HCT116 (cell line): ENCODE measurements around the gene EMP2. TPM values are rescaled to one million over a fixed set of nuclear protein-coding genes. Genes with fewer than 3 reads are reported as not detected.
A peak's percentile ranks its signal among the peaks of the same experiment; 100 is the strongest.
"Not testable (repeated sequence)": the region's sequence is repeated elsewhere in the genome, so short reads cannot be mapped to it uniquely, and the experiment has no call there.

ENCODE experiments used
- ATAC-seq: fragments of 200-7000 bp; cut with Tn5 transposase; 2 replicates; pipeline ENCODE4 v1.9.1; 2020; ENCODE audit warnings: mild to moderate bottlenecking, moderate library complexity
- BruUV-seq: library from RNA; stranded (reverse); fragments of 400-500 nt; replicated peaks from 2 replicates; lab custom pipeline; 2021; lab: Mats Ljungman, UMichigan
- CTCF ChIA-PET: fragments of 300-600 bp; sonication (Branson Sonifier 250); formaldehyde crosslinking; loops from one replicate; lab custom pipeline; 2021; ENCODE audit warnings: antibody characterized with exemption; lab: Charles Lee
- POLR2A ChIA-PET: fragments of 300-600, 350-600 bp; sonication (Branson Sonifier 250); formaldehyde crosslinking; loops from one replicate; lab custom pipeline; 2021; ENCODE audit warnings: antibody characterized with exemption; lab: Charles Lee
- RAD21 ChIA-PET, 2 experiments: fragments of 300-600 bp; sonication (Branson Sonifier 250); formaldehyde crosslinking; loops; one replicate each; lab custom pipeline; 2023; ENCODE audit warnings: low total read pairs in 2 of 2; ENCODE audit not compliant: uncharacterized antibody in 2 of 2, unreplicated experiment in 2 of 2, low non-redundant PET in 1 of 2; lab: Charles Lee
- DNase-seq: peaks from one replicate; pipeline ENCODE4 v3.0.0-alpha.2; 2010; ENCODE audit warnings: low read depth, low spot score
- H2AFZ ChIP-seq: fragments of 200-600 bp; shearing (Covaris generic), sonication (generic); 2 replicates; pipeline ENCODE4 v1.6.1; 2017; ENCODE audit warnings: low read depth, mixed run types, mixed read lengths, antibody characterized with exemption, low read length; ENCODE audit not compliant: poor library complexity, severe bottlenecking
- H3K27ac ChIP-seq: 2 replicates; pipeline ENCODE4 v1.5.1; 2012; ENCODE audit warnings: low read depth, low read length
- H3K27me3 ChIP-seq: fragments of 200-600 bp; sonication (generic); 2 replicates; pipeline ENCODE4 v1.6.1; 2016; ENCODE audit warnings: mixed run types, low read length, mixed read lengths; ENCODE audit not compliant: insufficient read depth
- H3K36me3 ChIP-seq, 2 experiments: fragments of 200-500 bp in 1 of 2; fragments of 200-600 bp in 1 of 2; sonication (Bioruptor generic) in 1 of 2; sonication (generic) in 1 of 2; 2 replicates each; pipeline versions ENCODE4 v1.5.1 to v1.6.1; 2014 to 2016; ENCODE audit warnings: low read length in 2 of 2, inconsistent platforms in 1 of 2, mixed read lengths in 1 of 2, mixed run types in 1 of 2; ENCODE audit not compliant: insufficient read depth in 2 of 2, control insufficient read depth in 1 of 2
- H3K4me1 ChIP-seq, 2 experiments: fragments of 200-600 bp in 1 of 2; sonication (generic) in 1 of 2; 2 replicates each; pipeline versions ENCODE4 v1.5.1 to v1.6.1; 2012 to 2017; ENCODE audit warnings: low read length in 2 of 2, inconsistent platforms in 1 of 2, mild to moderate bottlenecking in 1 of 2, mixed read lengths in 1 of 2, mixed run types in 1 of 2, moderate library complexity in 1 of 2; ENCODE audit not compliant: insufficient read depth in 2 of 2, control insufficient read depth in 1 of 2
- H3K4me2 ChIP-seq: fragments of 200-600 bp; sonication (generic); 2 replicates; pipeline ENCODE4 v1.6.1; 2017; ENCODE audit warnings: mixed run types, low read length, mixed read lengths
- H3K4me3 ChIP-seq, 2 experiments: fragments of 200-600 bp in 1 of 2; sonication (generic) in 1 of 2; replicated peaks in 1 of 2; 2 replicates each; pipeline ENCODE4 v1.5.1; 2011 to 2016; ENCODE audit warnings: low read length in 2 of 2, control low read depth in 1 of 2, low read depth in 1 of 2, mild to moderate bottlenecking in 1 of 2, mixed read lengths in 1 of 2, mixed run types in 1 of 2
- H3K79me2 ChIP-seq: fragments of 200-600 bp; sonication (generic); 2 replicates; pipeline ENCODE4 v1.6.1; 2017; ENCODE audit warnings: mild to moderate bottlenecking, mixed run types, low read length, moderate library complexity, mixed read lengths; ENCODE audit not compliant: insufficient read depth
- H3K9ac ChIP-seq: fragments of 200-600 bp; sonication (generic); 2 replicates; pipeline ENCODE4 v1.6.1; 2016; ENCODE audit warnings: low read length, mixed read lengths
- H3K9me2 ChIP-seq: fragments of 200-600 bp; sonication (generic), shearing (Covaris generic); 2 replicates; pipeline ENCODE4 v1.6.1; 2017; ENCODE audit warnings: mixed run types, mild to moderate bottlenecking, moderate library complexity; ENCODE audit not compliant: insufficient read depth
- H3K9me3 ChIP-seq, 2 experiments: fragments of 200-500 bp in 1 of 2; fragments of 200-600 bp in 1 of 2; sonication (Bioruptor generic) in 1 of 2; sonication (generic) in 1 of 2; 2 replicates each; pipeline ENCODE4 v1.6.1; 2014 to 2017; ENCODE audit warnings: low read length in 2 of 2, mixed read lengths in 2 of 2, inconsistent platforms in 1 of 2, low read depth in 1 of 2, mild to moderate bottlenecking in 1 of 2, mixed run types in 1 of 2, moderate library complexity in 1 of 2; ENCODE audit not compliant: control insufficient read depth in 1 of 2, insufficient read depth in 1 of 2
- H4K20me1 ChIP-seq: fragments of 200-600 bp; sonication (generic), shearing (Covaris generic); 2 replicates; pipeline ENCODE4 v1.6.1; 2017; ENCODE audit warnings: mixed run types, mild to moderate bottlenecking, moderate library complexity; ENCODE audit not compliant: insufficient read depth
- CEBPB ChIP-seq: IDR thresholded peaks from 2 replicates; pipeline ENCODE4 v1.6.1; 2012; ENCODE audit warnings: low read depth
- ELF1 ChIP-seq: IDR thresholded peaks from 2 replicates; pipeline ENCODE4 v1.6.1; 2012; ENCODE audit warnings: low read depth, borderline replicate concordance
- EZH2phosphoT487 ChIP-seq: fragments of 200-600 bp; IDR thresholded peaks from 2 replicates; pipeline ENCODE4 v1.6.1; 2018; ENCODE audit warnings: antibody characterized with exemption, borderline replicate concordance
- JUND ChIP-seq: IDR thresholded peaks from 2 replicates; pipeline ENCODE4 v1.6.1; 2012
- REST ChIP-seq: IDR thresholded peaks from 2 replicates; pipeline ENCODE4 v1.6.1; 2012; ENCODE audit warnings: low read depth
- YY1 ChIP-seq: IDR thresholded peaks from 2 replicates; pipeline ENCODE4 v1.6.1; 2011; ENCODE audit warnings: low read length, low read depth, moderate library complexity, mild to moderate bottlenecking; ENCODE audit not compliant: insufficient replicate concordance; ENCODE audit errors: extremely low read depth
- ZBTB33 ChIP-seq: IDR thresholded peaks from 2 replicates; pipeline ENCODE4 v1.6.1; 2011; ENCODE audit warnings: mild to moderate bottlenecking, low read length, moderate library complexity; ENCODE audit not compliant: insufficient replicate concordance; ENCODE audit errors: extremely low read depth
- ZNF274 ChIP-seq: fragments of 200-500 bp; sonication (Bioruptor generic); IDR thresholded peaks from 2 replicates; pipeline ENCODE4 v1.6.1; 2014; ENCODE audit warnings: mild to moderate bottlenecking, low read depth, low read length, inconsistent platforms
- intact Hi-C: fragments of 100-400 bp; cut with micrococcal nuclease; formaldehyde crosslinking; loops from 2 replicates; pipeline ENCODE4 v1.10.0; 2022
- total RNA-seq: library from RNA; stranded (reverse); gene quantifications from one replicate; pipeline ENCODE4 v1.2.1, GENCODE V29; 2021; ENCODE audit not compliant: unreplicated experiment

The EMP2 gene
- total RNA-seq, 1 experiment from 2014 or later: 32.6 TPM

GRCh38 chr16:10534748-10535147, 45.6 kb downstream of the EMP2 start (continued):
- no peak for TF ChIP-seq REST

- H3K27me3 ChIP-seq, H3K36me3 ChIP-seq, H3K9ac ChIP-seq, H3K4me3 ChIP-seq, H3K27ac ChIP-seq, POLR2A ChIA-PET, BruUV-seq, H3K9me3 ChIP-seq, DNase-seq, RAD21 ChIA-PET, H4K20me1 ChIP-seq, H3K79me2 ChIP-seq, intact Hi-C loops, H3K9me2 ChIP-seq, H2AFZ ChIP-seq: not testable (repeated sequence)
- CTCF ChIA-PET: interaction anchor here (1.0 kb wide), 1 partner anchor 11 kb away, joined by 4 read pairs; no protein-coding TSS in a partner anchor
- TF ChIP-seq JUND: peak; percentile 22; the same call in 1 of the 2 replicates
- Histone ChIP-seq H3K4me2 (peak overlapping the region; percentile 47), H3K4me1 (peaks cover 10 to 21% of the 10 kb centered on the region in 2 experiments)
- ATAC-seq: peak; percentile 78
Measured at GRCh38 chr16:10533612-10534011, 46.8 kb downstream of the EMP2 start.

- H3K36me3 ChIP-seq: peaks cover 0 to 3% of the 10 kb centered on the region in 2 experiments; a peak in 2 of 4 replicates
- peaks cover 7 to 14% of the 10 kb centered on the region in 2 experiments for H3K4me1 ChIP-seq
- H3K9me3 ChIP-seq: no peaks in the 10 kb centered on the region
- H4K20me1 ChIP-seq: no peaks in the 10 kb centered on the region
- no peak overlapping the region for H3K9ac ChIP-seq
- no peaks in the 10 kb centered on the region for H3K9me2 ChIP-seq
- TF ChIP-seq EZH2phosphoT487 (no peak), ZNF274 (no peak), YY1 (no peak), ELF1 (no peak), ZBTB33 (no peak), CEBPB (no peak)
- CTCF ChIA-PET: no interaction called here
- H3K79me2 ChIP-seq: no peaks in the 10 kb centered on the region
- BruUV-seq: no TSS peak
- ATAC-seq (no peak), DNase-seq (no peak)
- no peak overlapping the region for H3K4me3 ChIP-seq
- RAD21 ChIA-PET: no interaction called here
- POLR2A ChIA-PET: no interaction called here
- H3K4me2 ChIP-seq: no peak overlapping the region
- H2AFZ ChIP-seq: no peak overlapping the region
- no peak overlapping the region for H3K27ac ChIP-seq
- intact Hi-C loops: no loop called here
- H3K27me3 ChIP-seq: no peaks in the 10 kb centered on the region
Measured at GRCh38 chr16:10531582-10531981, 48.8 kb downstream of the EMP2 start.
